Measurements from ENCODE around the gene MSH3.
"Not testable (repeated sequence)": the region's sequence is repeated elsewhere in the genome, so short reads cannot be mapped to it uniquely, and the experiment has no call there.

Gene MSH3

GRCh38 chr5:80895523-80895922, 241.1 kb downstream of the MSH3 start:
- H3K79me2 ChIP-seq (ENCODE audit: low read length): no peaks in the 10 kb centered on the region
- no peak overlapping the region for H3K4me2 ChIP-seq (ENCODE audit: low read length)
- no peaks in the 10 kb centered on the region for H3K9me3 ChIP-seq (ENCODE audit: insufficient read depth, low read length)
- H4K20me1 ChIP-seq (ENCODE audit: insufficient read depth, low read length): no peaks in the 10 kb centered on the region
- no peaks in the 10 kb centered on the region for H3K4me1 ChIP-seq (ENCODE audit: low read length)
- TF ChIP-seq CTCF (IDR thresholded peaks at IDR 0.05; ENCODE audit: low read depth, low read length) (no peak), EZH2phosphoT487 (IDR thresholded peaks at IDR 0.05; ENCODE audit: low read depth) (no peak)
- no peak overlapping the region for H2AFZ ChIP-seq (ENCODE audit: low read depth, low read length)
- H3K9ac ChIP-seq (ENCODE audit: low read length): no peak overlapping the region
- no peaks in the 10 kb centered on the region for H3K36me3 ChIP-seq (replicated peaks; ENCODE audit: low read depth, low read length)
- no peak overlapping the region for H3K4me3 ChIP-seq (ENCODE audit: low read length)
- H3K27ac ChIP-seq (ENCODE audit: low read length): no peak overlapping the region
- no peaks in the 10 kb centered on the region for H3K27me3 ChIP-seq (ENCODE audit: low read depth, low read length)

- not testable (repeated sequence) for H4K20me1 ChIP-seq (ENCODE audit: insufficient read depth, low read length); H3K36me3 ChIP-seq (replicated peaks; ENCODE audit: low read depth, low read length); H3K4me1 ChIP-seq (ENCODE audit: low read length); H3K27ac ChIP-seq (ENCODE audit: low read length); H3K9me3 ChIP-seq (ENCODE audit: insufficient read depth, low read length); H3K79me2 ChIP-seq (ENCODE audit: low read length); H3K4me2 ChIP-seq (ENCODE audit: low read length); H3K4me3 ChIP-seq (ENCODE audit: low read length); H2AFZ ChIP-seq (ENCODE audit: low read depth, low read length); H3K27me3 ChIP-seq (ENCODE audit: low read depth, low read length); H3K9ac ChIP-seq (ENCODE audit: low read length)
Measured at GRCh38 chr5:80902624-80903023, 248.2 kb downstream of the MSH3 start.

- TF ChIP-seq EZH2phosphoT487 (IDR thresholded peaks at IDR 0.05; ENCODE audit: low read depth) (no peak), CTCF (IDR thresholded peaks at IDR 0.05; ENCODE audit: low read depth, low read length) (no peak)
- Histone ChIP-seq H3K9ac (ENCODE audit: low read length) (no peak overlapping the region), H3K4me1 (ENCODE audit: low read length) (peaks cover 9% of the 10 kb centered on the region), H3K4me3 (ENCODE audit: low read length) (no peak overlapping the region), H4K20me1 (ENCODE audit: insufficient read depth, low read length) (no peaks in the 10 kb centered on the region), H2AFZ (ENCODE audit: low read depth, low read length) (no peak overlapping the region), H3K36me3 (replicated peaks; ENCODE audit: low read depth, low read length) (no peaks in the 10 kb centered on the region), H3K27ac (ENCODE audit: low read length) (no peak overlapping the region), H3K4me2 (ENCODE audit: low read length) (no peak overlapping the region), H3K27me3 (ENCODE audit: low read depth, low read length) (no peaks in the 10 kb centered on the region), H3K9me3 (ENCODE audit: insufficient read depth, low read length) (no peaks in the 10 kb centered on the region), H3K79me2 (ENCODE audit: low read length) (no peaks in the 10 kb centered on the region)
Measured at GRCh38 chr5:80904533-80905187, 250.2 kb downstream of the MSH3 start.

- H3K9me3 ChIP-seq (ENCODE audit: insufficient read depth, low read length): no peaks in the 10 kb centered on the region
- no peaks in the 10 kb centered on the region for H3K36me3 ChIP-seq (replicated peaks; ENCODE audit: low read depth, low read length)
- no peak overlapping the region for H3K27ac ChIP-seq (ENCODE audit: low read length)
- no peak overlapping the region for H3K4me3 ChIP-seq (ENCODE audit: low read length)
- H3K79me2 ChIP-seq (ENCODE audit: low read length): no peaks in the 10 kb centered on the region
- no peak overlapping the region for H2AFZ ChIP-seq (ENCODE audit: low read depth, low read length)
- peaks cover 9% of the 10 kb centered on the region for H3K4me1 ChIP-seq (ENCODE audit: low read length)
- H3K27me3 ChIP-seq (ENCODE audit: low read depth, low read length): no peaks in the 10 kb centered on the region
- no peaks in the 10 kb centered on the region for H4K20me1 ChIP-seq (ENCODE audit: insufficient read depth, low read length)
- no peak overlapping the region for H3K9ac ChIP-seq (ENCODE audit: low read length)
- TF ChIP-seq CTCF (IDR thresholded peaks at IDR 0.05; ENCODE audit: low read depth, low read length) (no peak), EZH2phosphoT487 (IDR thresholded peaks at IDR 0.05; ENCODE audit: low read depth) (no peak)
- H3K4me2 ChIP-seq (ENCODE audit: low read length): no peak overlapping the region
Measured at GRCh38 chr5:80905405-80905804, 251.0 kb downstream of the MSH3 start.

All from OCI-LY3 (cell line).